GM10248 (cell line): ENCODE data around the gene SMYD3.
A peak's percentile ranks its signal among the peaks of the same experiment; 100 is the strongest.

Experiments used
- CTCF ChIA-PET: fragments of 300-600 bp; sonication (Branson Sonifier 250); formaldehyde crosslinking; extraction: SDS; loops from one replicate; lab custom pipeline; 2021; ENCODE audit warnings: antibody characterized with exemption; lab: Yijun Ruan, JAX
- POLR2A ChIA-PET: fragments of 350-650 bp; sonication (Branson Sonifier 250); formaldehyde crosslinking; extraction: SDS; loops from one replicate; lab custom pipeline; 2020; ENCODE audit warnings: antibody characterized with exemption; lab: Yijun Ruan, JAX
- DNase-seq: peaks from one replicate; pipeline ENCODE4 v3.0.0; 2012; ENCODE audit errors: extremely low spot score
- CTCF ChIP-seq: IDR thresholded peaks from 2 replicates; pipeline ENCODE4 v1.5.1; 2012; ENCODE audit warnings: mild to moderate bottlenecking, low read depth; ENCODE audit errors: extremely low read depth, missing control alignments, control extremely low read depth

SMYD3 gene

GRCh38 chr1:246506674-246507481 lies at the start of gene SMYD3:
Gene SMYD3 (minus strand): TSS chr1:246507279.
- peak; percentile 23 for TF ChIP-seq CTCF
- peak; percentile 94 for DNase-seq
- POLR2A ChIA-PET, result interaction anchor here (0.6 kb wide), 1 partner anchor 12 kb away, joined by 6 read pairs; no protein-coding TSS in a partner anchor
- CTCF ChIA-PET, result interaction anchor here (1.0 to 4.2 kb wide), 6 partner anchors 9 to 1354 kb away, joined by 3 to 21 read pairs (median 6); partner anchors contain the start of gene SCCPDH

GRCh38 chr1:246554201-246554600 lies 47.1 kb upstream of the SMYD3 start:
- no peak for DNase-seq
- ChIA-PET CTCF (no interaction called here), POLR2A (no interaction called here)
- no peak for TF ChIP-seq CTCF

- ChIA-PET CTCF (no interaction called here), POLR2A (no interaction called here)
- no peak for TF ChIP-seq CTCF
- DNase-seq, result no peak
Observed at GRCh38 chr1:246552110-246552509, 45.0 kb upstream of the SMYD3 start.

GRCh38 chr1:246550402-246550801 lies 43.3 kb upstream of the SMYD3 start:
- no peak for DNase-seq
- TF ChIP-seq CTCF, result no peak
- POLR2A ChIA-PET, result no interaction called here
- CTCF ChIA-PET, result no interaction called here

- ChIA-PET POLR2A (no interaction called here), CTCF (no interaction called here)
- DNase-seq, result no peak
- TF ChIP-seq CTCF, result no peak
Observed at GRCh38 chr1:246549665-246550064, 42.6 kb upstream of the SMYD3 start.

- no peak for DNase-seq
- TF ChIP-seq CTCF, result no peak
- ChIA-PET POLR2A (no interaction called here), CTCF (interaction anchor here (2.3 kb wide), 1 partner anchor 10 kb away, joined by 7 read pairs; no protein-coding TSS in a partner anchor)
Observed at GRCh38 chr1:246544001-246544400, 36.9 kb upstream of the SMYD3 start.
